ENCODE results near the gene FKBP1A.

The FKBP1A gene

GRCh38 chr20:1334370-1334731 lies 58.5 kb downstream of the FKBP1A start:
- Mint-ChIP-seq H3K27ac (no peak overlapping the region), H3K36me3 (ENCODE audit: low read depth) (peaks cover 18% of the 10 kb centered on the region), H3K27me3 (ENCODE audit: low read depth) (no peaks in the 10 kb centered on the region), H3K4me1 (peaks cover 4% of the 10 kb centered on the region), H3K9me3 (no peaks in the 10 kb centered on the region), H3K4me3 (no peak overlapping the region)
- TF ChIP-seq CTCF (IDR thresholded peaks at IDR 0.05; ENCODE audit: unreplicated experiment in 3 of 3) = no peak

DNA sequence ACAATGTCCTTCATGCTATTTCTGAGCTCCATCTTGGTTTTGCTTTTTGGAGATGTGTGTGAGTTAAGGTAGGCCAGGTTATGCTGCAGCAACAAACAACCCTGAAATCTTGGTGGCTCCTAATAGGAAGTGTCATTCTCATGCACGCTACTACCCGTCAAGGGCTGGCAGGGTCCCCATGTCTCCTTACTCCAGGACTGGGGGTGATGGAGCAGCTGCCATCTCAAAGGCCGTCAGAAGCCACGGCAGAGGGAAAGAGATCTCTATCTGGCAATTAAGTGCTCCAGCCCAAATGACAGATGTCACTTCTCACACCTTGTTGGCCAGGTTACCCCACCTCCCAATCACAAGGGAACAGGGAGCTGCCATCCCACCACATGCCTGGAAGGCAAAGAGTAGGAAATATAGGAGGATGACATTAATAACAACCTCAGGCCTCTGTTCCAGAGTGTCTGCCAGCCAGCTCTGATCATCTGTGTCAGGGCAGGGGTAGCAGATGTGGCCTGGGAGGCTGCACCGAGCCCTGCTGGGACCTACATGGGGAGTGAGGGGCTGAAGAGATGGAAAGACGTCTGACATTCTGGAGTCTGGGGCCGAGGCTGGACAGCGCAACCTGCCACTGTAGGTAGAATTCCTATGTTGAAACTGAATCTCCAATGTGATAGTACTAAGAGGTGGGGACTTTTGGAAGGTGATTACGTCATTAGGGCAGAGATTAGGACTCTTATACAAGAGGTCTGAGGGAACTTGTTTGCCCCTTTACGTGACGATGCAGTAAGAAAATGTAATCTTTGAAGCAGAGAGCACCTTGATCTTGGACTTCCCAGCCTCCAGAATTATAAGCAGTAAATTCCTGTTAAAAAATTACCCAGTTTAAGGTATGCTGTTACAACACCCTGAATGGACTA lies 59.1 kb downstream of the FKBP1A start:
- Mint-ChIP-seq H3K4me3 (no peak overlapping the region), H3K4me1 (peaks cover 7% of the 10 kb centered on the region), H3K36me3 (ENCODE audit: low read depth) (peaks cover 18% of the 10 kb centered on the region), H3K27ac (no peak overlapping the region), H3K9me3 (no peaks in the 10 kb centered on the region), H3K27me3 (ENCODE audit: low read depth) (no peaks in the 10 kb centered on the region)
- no peak for TF ChIP-seq CTCF (IDR thresholded peaks at IDR 0.05; ENCODE audit: unreplicated experiment in 3 of 3)

DNA sequence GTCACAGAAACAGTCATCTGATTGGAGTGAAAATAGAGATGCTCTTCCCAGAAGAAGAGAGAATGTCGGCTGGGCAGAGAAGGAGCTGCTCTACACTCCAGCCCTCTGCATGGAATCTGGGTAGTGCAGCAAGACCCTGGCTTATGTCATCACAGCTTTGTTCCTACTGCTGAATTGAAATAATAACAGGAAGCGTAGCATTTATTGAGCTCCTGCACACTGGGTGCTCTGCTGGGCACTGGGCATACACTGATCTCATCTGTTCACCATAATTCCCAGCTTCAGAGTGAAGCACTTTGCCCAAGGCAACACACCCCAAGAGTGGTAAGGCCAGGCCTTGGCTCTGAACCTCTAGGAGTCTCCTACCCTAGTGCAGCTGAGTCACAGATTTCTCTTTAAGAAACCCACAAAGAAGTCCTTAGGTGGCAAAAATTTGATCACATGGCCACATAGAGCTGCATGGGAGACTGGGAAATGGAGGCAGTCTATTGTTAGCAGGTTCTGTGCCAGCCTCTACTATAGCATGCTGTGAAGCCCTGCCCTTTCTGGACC lies 60.0 kb downstream of the FKBP1A start:
- Mint-ChIP-seq H3K27ac (no peak overlapping the region), H3K36me3 (ENCODE audit: low read depth) (peaks cover 18% of the 10 kb centered on the region), H3K9me3 (no peaks in the 10 kb centered on the region), H3K4me1 (peaks cover 7% of the 10 kb centered on the region), H3K4me3 (no peak overlapping the region), H3K27me3 (ENCODE audit: low read depth) (no peaks in the 10 kb centered on the region)
- no peak for TF ChIP-seq CTCF (IDR thresholded peaks at IDR 0.05; ENCODE audit: unreplicated experiment in 3 of 3)

DNA sequence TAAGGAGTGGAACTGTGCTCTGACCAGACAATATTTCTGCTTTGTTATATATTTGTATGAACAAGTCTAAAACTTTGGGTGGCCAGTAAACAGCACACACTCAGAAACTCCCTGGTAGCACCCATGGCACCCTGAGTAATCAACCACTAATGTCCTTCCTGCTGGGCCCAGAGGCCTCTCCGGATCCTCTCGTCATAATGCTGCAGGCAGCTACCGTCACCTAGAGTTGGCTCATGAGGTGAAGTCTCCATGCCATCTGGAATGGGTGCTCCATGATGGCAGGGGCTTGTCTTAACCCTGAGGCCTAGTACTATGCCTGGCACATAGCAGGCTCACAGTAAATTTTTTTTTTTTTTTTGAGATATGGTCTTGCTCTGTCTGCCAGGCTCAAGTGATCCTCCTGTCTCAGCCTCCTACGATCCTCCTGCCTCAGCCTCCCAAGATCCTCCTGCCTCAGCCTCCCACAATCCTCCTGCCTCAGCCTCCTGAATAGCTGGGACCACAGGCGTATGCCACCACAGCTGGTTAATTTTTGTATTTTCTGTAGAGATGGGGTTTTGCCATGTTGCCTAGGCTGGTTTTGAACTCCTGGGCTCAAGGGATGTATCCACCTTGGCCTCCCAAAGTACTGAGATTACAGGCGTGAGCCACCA lies 60.9 kb downstream of the FKBP1A start:
- Mint-ChIP-seq H3K36me3 (ENCODE audit: low read depth) (peaks cover 18% of the 10 kb centered on the region), H3K4me3 (no peak overlapping the region), H3K9me3 (no peaks in the 10 kb centered on the region), H3K27me3 (ENCODE audit: low read depth) (no peaks in the 10 kb centered on the region), H3K4me1 (peaks cover 7% of the 10 kb centered on the region), H3K27ac (no peak overlapping the region)
- no peak for TF ChIP-seq CTCF (IDR thresholded peaks at IDR 0.05; ENCODE audit: unreplicated experiment in 3 of 3)

- H3K27ac Mint-ChIP-seq = no peak overlapping the region
- peaks cover 7% of the 10 kb centered on the region for H3K4me1 Mint-ChIP-seq
- peaks cover 18% of the 10 kb centered on the region for H3K36me3 Mint-ChIP-seq (ENCODE audit: low read depth)
- TF ChIP-seq CTCF (IDR thresholded peaks at IDR 0.05; ENCODE audit: unreplicated experiment in 3 of 3) = no peak
- H3K27me3 Mint-ChIP-seq (ENCODE audit: low read depth) = no peaks in the 10 kb centered on the region
- no peaks in the 10 kb centered on the region for H3K9me3 Mint-ChIP-seq
- H3K4me3 Mint-ChIP-seq = no peak overlapping the region
Observed at GRCh38 chr20:1331101-1331500, 61.8 kb downstream of the FKBP1A start.

Data from nephron (organoid).